Measurements from ENCODE around the gene NPEPL1. TPM values are rescaled to one million over a fixed set of nuclear protein-coding genes. Genes with fewer than 3 reads are reported as not detected.

Gene NPEPL1
- total RNA-seq, 1 donor from 2014 or later: 43.2 TPM

DNA sequence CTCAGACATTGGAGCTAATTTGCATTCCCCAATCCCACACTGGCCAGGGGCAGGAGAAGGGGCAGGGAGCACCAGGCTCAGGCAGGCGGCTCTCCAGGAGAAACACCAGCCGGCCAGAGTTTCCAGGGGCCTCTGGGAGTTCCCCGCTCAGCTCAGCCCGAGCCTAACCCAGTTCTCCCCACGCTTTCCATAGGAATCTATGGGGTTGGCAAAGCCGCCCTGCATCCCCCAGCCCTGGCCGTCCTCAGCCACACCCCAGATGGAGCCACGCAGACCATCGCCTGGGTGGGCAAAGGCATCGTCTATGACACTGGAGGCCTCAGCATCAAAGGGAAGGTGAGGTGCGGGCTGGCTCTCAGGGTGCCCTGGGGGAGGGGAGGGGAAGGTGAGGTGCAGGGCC is 8.2 kb downstream of the NPEPL1 start:
- Mint-ChIP-seq H3K4me1 (ENCODE audit: low read depth, unreplicated experiment) (peaks cover 8% of the 10 kb centered on the region), H3K36me3 (ENCODE audit: unreplicated experiment) (peaks cover 27% of the 10 kb centered on the region), H3K27ac (ENCODE audit: unreplicated experiment) (no peak overlapping the region), H3K4me3 (ENCODE audit: unreplicated experiment) (no peak overlapping the region), H3K27me3 (ENCODE audit: unreplicated experiment) (peaks cover 5% of the 10 kb centered on the region), H3K9me3 (ENCODE audit: unreplicated experiment) (peaks cover 4% of the 10 kb centered on the region)
- no peak for DNase-seq
- TF ChIP-seq, protein P1, sequence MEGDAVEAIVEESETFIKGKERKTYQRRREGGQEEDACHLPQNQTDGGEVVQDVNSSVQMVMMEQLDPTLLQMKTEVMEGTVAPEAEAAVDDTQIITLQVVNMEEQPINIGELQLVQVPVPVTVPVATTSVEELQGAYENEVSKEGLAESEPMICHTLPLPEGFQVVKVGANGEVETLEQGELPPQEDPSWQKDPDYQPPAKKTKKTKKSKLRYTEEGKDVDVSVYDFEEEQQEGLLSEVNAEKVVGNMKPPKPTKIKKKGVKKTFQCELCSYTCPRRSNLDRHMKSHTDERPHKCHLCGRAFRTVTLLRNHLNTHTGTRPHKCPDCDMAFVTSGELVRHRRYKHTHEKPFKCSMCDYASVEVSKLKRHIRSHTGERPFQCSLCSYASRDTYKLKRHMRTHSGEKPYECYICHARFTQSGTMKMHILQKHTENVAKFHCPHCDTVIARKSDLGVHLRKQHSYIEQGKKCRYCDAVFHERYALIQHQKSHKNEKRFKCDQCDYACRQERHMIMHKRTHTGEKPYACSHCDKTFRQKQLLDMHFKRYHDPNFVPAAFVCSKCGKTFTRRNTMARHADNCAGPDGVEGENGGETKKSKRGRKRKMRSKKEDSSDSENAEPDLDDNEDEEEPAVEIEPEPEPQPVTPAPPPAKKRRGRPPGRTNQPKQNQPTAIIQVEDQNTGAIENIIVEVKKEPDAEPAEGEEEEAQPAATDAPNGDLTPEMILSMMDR (IDR thresholded peaks at IDR 0.05; ENCODE audit: partially characterized antibody, unreplicated experiment): no peak

DNA sequence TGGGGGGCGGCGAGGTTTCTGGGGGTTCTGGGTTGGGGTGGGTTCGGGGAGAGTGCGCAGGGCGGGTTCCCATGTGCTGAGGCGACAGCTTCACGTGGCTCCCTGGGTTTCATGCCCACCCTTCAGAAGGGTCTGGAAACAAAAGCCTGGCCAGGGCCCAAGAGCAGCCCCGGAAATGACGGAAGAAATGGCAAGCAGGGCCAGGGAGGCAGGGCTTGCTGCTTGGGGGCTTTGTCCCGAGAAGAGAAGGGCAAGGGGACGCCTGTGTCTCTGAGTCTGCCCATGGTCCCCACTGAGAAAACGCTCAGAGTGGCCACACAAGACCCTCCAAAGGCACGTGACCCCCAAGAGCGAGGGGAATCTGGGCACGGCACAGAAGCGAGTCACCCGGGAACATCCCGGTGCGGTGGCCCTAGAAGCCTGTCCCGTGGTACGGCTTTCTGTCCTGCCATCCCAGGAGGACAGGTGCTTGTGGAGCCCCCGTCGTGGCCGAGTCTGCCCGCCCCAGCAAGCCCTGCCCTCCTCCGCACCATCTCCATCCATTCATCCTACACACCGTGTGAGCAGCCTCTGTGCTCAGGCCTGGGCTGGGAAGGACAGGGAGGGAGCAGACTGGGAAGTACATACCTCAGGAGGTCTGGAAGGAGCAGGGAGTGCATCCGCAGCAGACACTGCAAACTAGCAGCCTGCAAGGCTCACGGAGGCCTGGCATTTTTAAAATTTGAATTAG is 9.0 kb downstream of the NPEPL1 start:
- Mint-ChIP-seq H3K27ac (ENCODE audit: unreplicated experiment) (no peak overlapping the region), H3K27me3 (ENCODE audit: unreplicated experiment) (peaks cover 7% of the 10 kb centered on the region), H3K9me3 (ENCODE audit: unreplicated experiment) (peaks cover 3% of the 10 kb centered on the region), H3K36me3 (ENCODE audit: unreplicated experiment) (peaks cover 27% of the 10 kb centered on the region), H3K4me3 (ENCODE audit: unreplicated experiment) (no peak overlapping the region), H3K4me1 (ENCODE audit: low read depth, unreplicated experiment) (peaks cover 8% of the 10 kb centered on the region)
- TF ChIP-seq, protein P1 (IDR thresholded peaks at IDR 0.05; ENCODE audit: partially characterized antibody, unreplicated experiment): no peak
- DNase-seq: no peak

DNA sequence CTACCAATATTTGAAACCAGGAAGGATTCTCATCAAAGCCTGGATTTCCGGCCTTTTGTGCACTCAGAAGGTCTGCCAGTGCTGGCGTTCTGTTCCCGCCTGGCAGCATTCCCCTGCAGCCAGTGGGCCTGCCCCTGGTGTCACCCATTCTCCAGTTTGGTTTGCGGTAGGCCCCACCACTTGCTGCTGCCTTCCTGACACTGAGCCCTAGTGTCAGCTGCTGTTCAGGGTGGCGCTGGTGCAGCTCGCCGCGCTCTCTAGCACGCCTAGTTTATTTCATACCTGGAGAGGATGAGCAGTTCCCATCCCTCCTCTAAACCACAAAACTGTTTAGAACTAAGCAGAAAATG is 9.5 kb downstream of the NPEPL1 start:
- no peak overlapping the region for H3K4me3 Mint-ChIP-seq (ENCODE audit: unreplicated experiment)
- peaks cover 27% of the 10 kb centered on the region for H3K36me3 Mint-ChIP-seq (ENCODE audit: unreplicated experiment)
- H3K9me3 Mint-ChIP-seq (ENCODE audit: unreplicated experiment): peaks cover 2% of the 10 kb centered on the region
- DNase-seq: no peak
- no peak overlapping the region for H3K27ac Mint-ChIP-seq (ENCODE audit: unreplicated experiment)
- H3K4me1 Mint-ChIP-seq (ENCODE audit: low read depth, unreplicated experiment): peaks cover 8% of the 10 kb centered on the region
- TF ChIP-seq, protein P1 (IDR thresholded peaks at IDR 0.05; ENCODE audit: partially characterized antibody, unreplicated experiment): no peak
- peaks cover 7% of the 10 kb centered on the region for H3K27me3 Mint-ChIP-seq (ENCODE audit: unreplicated experiment)

DNA sequence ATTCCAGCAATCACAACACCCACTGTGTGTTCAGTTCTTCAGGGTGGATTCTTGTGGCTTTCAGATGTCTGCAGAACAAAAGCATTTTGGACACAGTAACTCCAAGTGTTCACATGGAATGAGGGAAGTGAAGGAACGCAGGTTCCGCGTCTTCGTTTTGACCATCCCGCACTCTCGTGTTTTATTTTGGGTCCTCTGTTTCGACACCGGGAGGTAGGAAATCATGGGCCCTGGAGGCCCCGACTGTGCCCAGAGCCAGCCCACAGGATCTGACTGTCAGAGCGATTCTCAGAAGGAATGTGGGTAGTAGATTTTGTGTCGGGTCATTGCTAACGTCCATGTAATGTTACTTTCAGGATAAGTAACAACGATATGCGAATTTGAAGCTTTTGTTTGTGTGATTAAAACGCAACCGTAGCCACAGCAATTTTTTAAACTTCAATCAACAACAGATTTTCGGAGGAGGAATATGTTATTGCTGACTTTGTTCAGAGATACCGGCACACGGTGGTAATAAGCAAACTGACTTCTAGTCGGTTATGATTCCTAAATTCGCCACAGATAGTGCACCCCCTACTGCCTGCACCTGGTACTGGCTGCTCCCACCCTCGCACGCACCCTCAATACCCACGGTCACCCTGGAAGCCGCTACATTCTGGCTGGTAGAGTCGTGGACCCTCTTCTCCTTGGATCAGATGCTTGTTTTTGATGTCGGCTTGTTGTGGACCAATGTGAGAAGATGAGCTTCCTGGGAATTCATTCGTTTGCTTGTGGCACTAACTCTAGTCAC is 10.5 kb downstream of the NPEPL1 start:
- Mint-ChIP-seq H3K9me3 (ENCODE audit: unreplicated experiment) (peaks cover 1% of the 10 kb centered on the region), H3K4me3 (ENCODE audit: unreplicated experiment) (no peak overlapping the region), H3K4me1 (ENCODE audit: low read depth, unreplicated experiment) (peaks cover 4% of the 10 kb centered on the region), H3K27ac (ENCODE audit: unreplicated experiment) (no peak overlapping the region), H3K36me3 (ENCODE audit: unreplicated experiment) (peaks cover 27% of the 10 kb centered on the region), H3K27me3 (ENCODE audit: unreplicated experiment) (peaks cover 7% of the 10 kb centered on the region)
- no peak for DNase-seq
- TF ChIP-seq, protein P1 (IDR thresholded peaks at IDR 0.05; ENCODE audit: partially characterized antibody, unreplicated experiment): peak; percentile 37
